Esophagus squamous epithelium (tissue), 5 donors: Measurements from ENCODE around the gene SCOC. TPM values are rescaled to one million over a fixed set of nuclear protein-coding genes. Genes with fewer than 3 reads are reported as not detected.

Source experiments
- DNase-seq: peaks from one replicate; lab custom pipeline; 2025; lab: John Stamatoyannopoulos, UW
- H3K27ac ChIP-seq, 4 donors: fragments of 200-600 bp; sonication (generic); one replicate each; pipeline ENCODE4 v1.5.1; 2016 to 2019; ENCODE audit warnings: mild to moderate bottlenecking in 1 of 4
- H3K27me3 ChIP-seq, 4 donors: fragments of 200-600 bp; sonication (generic); 1 replicate in 3 of 4; 2 replicates in 1 of 4; pipeline versions ENCODE4 v1.5.1 to v1.6.0; 2017 to 2021; ENCODE audit warnings: antibody characterized with exemption in 1 of 4
- H3K36me3 ChIP-seq, 3 donors: fragments of 200-600 bp; sonication (generic); one replicate each; pipeline ENCODE4 v1.5.1; 2016 to 2019
- H3K4me1 ChIP-seq, 3 donors: fragments of 200-600 bp; sonication (generic); one replicate each; pipeline ENCODE4 v1.5.1; 2017 to 2019
- H3K4me3 ChIP-seq, 4 donors: fragments of 200-600 bp; sonication (generic); 1 replicate in 3 of 4; 2 replicates in 1 of 4; pipeline ENCODE4 v1.5.1; 2016 to 2019; ENCODE audit warnings: mild to moderate bottlenecking in 2 of 4, moderate library complexity in 1 of 4
- H3K9me3 ChIP-seq, 3 donors: fragments of 200-600 bp; sonication (generic); one replicate each; pipeline ENCODE4 v1.5.1; 2016 to 2019
- POLR2A ChIP-seq, 4 donors: fragments of 450-650 bp; IDR thresholded peaks; one replicate each; pipeline ENCODE4 v1.6.1; 2017; ENCODE audit warnings: antibody characterized with exemption in 4 of 4, mild to moderate bottlenecking in 4 of 4, moderate library complexity in 3 of 4
- WGBS, 2 donors: methylation state at CpG; one replicate each; pipeline ENCODE4 v1.1.5; 2018; 5-methylcytosine and 5-hydroxymethylcytosine counted together
- intact Hi-C: fragments of 100-400 bp; cut with DNase I; formaldehyde crosslinking; loops from one replicate; pipeline ENCODE4 v1.15.0; 2022
- total RNA-seq, 4 donors: library from RNA; depleted of rRNA; stranded (reverse); fragments of >200 nt; gene quantifications; one replicate each; pipeline ENCODE4 v1.1.0, GENCODE V29; 2016
- TF ChIP-seq, protein P1 (sequence below), 6 experiments: fragments of 450-650 bp in 4 of 6; fragments of 200-600 bp in 2 of 6; sonication (generic) in 2 of 6; IDR thresholded peaks; one replicate each; pipeline ENCODE4 v1.5.1; 2016 to 2019; ENCODE audit warnings: antibody characterized with exemption in 6 of 6, mild to moderate bottlenecking in 4 of 6, moderate library complexity in 4 of 6
- donor health status: DM: yes; HTN: yes; CAD: no.

The SCOC gene
- total RNA-seq, 4 donors from 2014 or later, result 39.1 to 73.6 (median 50.8) TPM

DNA sequence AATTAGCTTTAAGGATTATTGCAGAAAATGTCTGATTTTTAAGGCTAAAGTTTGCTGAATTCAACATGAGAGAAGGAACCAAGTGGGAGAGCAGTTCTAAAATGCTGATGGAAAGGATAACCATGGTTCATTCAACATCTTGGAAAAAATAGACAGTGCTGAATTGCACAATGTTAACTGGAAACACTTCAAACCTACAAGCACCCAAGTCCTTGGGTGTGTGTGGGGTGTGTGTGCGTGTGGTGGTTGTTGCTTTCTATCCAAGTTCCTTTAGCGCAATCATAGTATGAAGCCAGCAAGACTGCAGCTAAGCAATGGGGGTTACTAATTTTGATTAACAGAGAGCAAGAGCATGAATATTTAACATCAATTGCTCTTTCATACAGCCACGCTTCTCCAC is 29.3 kb upstream of the SCOC start:
- Histone ChIP-seq H3K4me1 (peaks cover 0 to 12% (median 0%) of the 10 kb centered on the region in 3 donors), H3K9me3 (no peaks in the 10 kb centered on the region), H3K4me3 (no peak overlapping the region), H3K27me3 (no peaks in the 10 kb centered on the region), H3K36me3 (no peaks in the 10 kb centered on the region), H3K27ac (no peak overlapping the region)
- no peak for TF ChIP-seq POLR2A (IDR thresholded peaks at IDR 0.05)
- TF ChIP-seq, protein P1, sequence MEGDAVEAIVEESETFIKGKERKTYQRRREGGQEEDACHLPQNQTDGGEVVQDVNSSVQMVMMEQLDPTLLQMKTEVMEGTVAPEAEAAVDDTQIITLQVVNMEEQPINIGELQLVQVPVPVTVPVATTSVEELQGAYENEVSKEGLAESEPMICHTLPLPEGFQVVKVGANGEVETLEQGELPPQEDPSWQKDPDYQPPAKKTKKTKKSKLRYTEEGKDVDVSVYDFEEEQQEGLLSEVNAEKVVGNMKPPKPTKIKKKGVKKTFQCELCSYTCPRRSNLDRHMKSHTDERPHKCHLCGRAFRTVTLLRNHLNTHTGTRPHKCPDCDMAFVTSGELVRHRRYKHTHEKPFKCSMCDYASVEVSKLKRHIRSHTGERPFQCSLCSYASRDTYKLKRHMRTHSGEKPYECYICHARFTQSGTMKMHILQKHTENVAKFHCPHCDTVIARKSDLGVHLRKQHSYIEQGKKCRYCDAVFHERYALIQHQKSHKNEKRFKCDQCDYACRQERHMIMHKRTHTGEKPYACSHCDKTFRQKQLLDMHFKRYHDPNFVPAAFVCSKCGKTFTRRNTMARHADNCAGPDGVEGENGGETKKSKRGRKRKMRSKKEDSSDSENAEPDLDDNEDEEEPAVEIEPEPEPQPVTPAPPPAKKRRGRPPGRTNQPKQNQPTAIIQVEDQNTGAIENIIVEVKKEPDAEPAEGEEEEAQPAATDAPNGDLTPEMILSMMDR (IDR thresholded peaks at IDR 0.05), result no peak
- DNase-seq, result no peak
- intact Hi-C loops, result no loop called here
- WGBS, 2 donors, result 60 to 80% methylated on average over 3 of the region's 3 CpGs

DNA sequence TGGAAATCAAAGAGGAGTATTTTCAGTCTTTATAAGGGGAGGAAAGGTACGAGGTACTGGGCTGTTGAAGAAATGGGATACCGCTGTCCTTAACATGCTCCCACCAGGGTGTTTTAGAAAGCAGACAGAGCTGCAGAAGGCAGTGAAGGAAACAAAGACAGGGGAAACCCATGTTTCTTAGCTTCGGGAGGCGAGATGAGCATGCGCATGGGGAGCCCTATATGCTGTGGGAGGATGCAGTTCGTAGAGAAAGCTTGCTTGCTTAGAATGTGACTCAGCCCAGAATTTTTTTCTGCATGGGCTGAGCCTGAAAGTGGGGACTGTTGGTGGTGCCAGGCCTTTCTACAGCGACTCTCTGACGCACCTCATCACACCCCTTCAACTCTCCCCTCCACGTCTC is 28.8 kb upstream of the SCOC start:
- no peaks in the 10 kb centered on the region for H3K36me3 ChIP-seq
- WGBS, 2 donors, result 84 to 86% methylated on average over 7 to 9 of the region's 9 CpGs
- no peak for DNase-seq
- no peak for TF ChIP-seq POLR2A (IDR thresholded peaks at IDR 0.05)
- TF ChIP-seq, protein P1 (IDR thresholded peaks at IDR 0.05), result no peak
- peaks cover 0 to 12% (median 0%) of the 10 kb centered on the region in 3 donors for H3K4me1 ChIP-seq
- H3K27ac ChIP-seq, result no peak overlapping the region
- H3K27me3 ChIP-seq, result no peaks in the 10 kb centered on the region
- intact Hi-C loops, result no loop called here
- no peaks in the 10 kb centered on the region for H3K9me3 ChIP-seq
- no peak overlapping the region for H3K4me3 ChIP-seq

DNA sequence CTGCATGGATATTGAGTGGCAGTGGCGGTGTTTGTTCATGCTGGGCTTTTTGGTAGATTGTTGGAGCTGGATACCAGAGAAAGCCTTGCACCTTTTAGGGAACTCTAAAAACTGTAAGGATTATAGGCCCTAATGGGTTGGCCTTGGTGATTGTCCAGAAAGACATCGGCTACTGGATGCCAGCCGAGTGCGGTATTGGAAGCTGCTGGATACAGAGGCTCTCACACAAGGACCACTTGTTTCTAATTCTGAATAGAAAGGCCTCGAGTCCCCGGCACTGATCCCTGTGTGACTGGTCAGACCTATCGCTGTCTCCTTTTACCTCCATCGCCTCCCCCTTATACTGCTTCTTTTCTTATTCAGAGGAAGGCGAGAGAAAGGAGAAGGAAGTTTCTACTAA is 27.3 kb upstream of the SCOC start:
- H3K36me3 ChIP-seq, result no peaks in the 10 kb centered on the region
- no peak overlapping the region for H3K4me3 ChIP-seq
- WGBS, 2 donors, result 80 to 84% methylated on average over 9 of the region's 9 CpGs
- H3K4me1 ChIP-seq, result peaks cover 0 to 12% (median 0%) of the 10 kb centered on the region in 3 donors
- no peak for DNase-seq
- no peaks in the 10 kb centered on the region for H3K27me3 ChIP-seq
- intact Hi-C loops, result no loop called here
- TF ChIP-seq, protein P1 (IDR thresholded peaks at IDR 0.05), result no peak
- no peak for TF ChIP-seq POLR2A (IDR thresholded peaks at IDR 0.05)
- no peak overlapping the region for H3K27ac ChIP-seq
- no peaks in the 10 kb centered on the region for H3K9me3 ChIP-seq

DNA sequence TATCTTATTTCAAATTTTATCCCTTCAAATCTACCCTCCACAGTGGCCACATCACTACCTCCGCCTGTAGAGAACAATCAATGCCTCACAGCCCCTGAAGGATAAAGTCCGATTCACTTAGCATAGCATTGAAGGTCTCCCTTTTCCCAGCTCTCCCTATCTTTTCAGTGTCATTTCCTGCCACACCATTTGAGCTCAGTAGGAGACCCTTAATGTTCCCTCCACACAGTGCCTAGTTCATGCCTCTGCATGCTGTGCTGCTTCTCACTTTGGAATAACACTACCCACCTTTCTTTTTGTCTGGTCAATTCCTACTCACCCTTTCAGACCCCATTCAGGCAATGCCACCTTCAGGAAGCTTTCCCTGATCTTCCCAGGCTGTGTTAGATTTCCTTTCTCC is 23.6 kb upstream of the SCOC start:
- no peak for TF ChIP-seq POLR2A (IDR thresholded peaks at IDR 0.05)
- TF ChIP-seq, protein P1 (IDR thresholded peaks at IDR 0.05), result no peak
- WGBS, 2 donors, result 90 to 100% methylated on average over 2 of the region's 2 CpGs
- no peaks in the 10 kb centered on the region for H3K9me3 ChIP-seq
- H3K36me3 ChIP-seq, result no peaks in the 10 kb centered on the region
- DNase-seq, result no peak
- H3K27me3 ChIP-seq, result no peaks in the 10 kb centered on the region
- H3K27ac ChIP-seq, result no peak overlapping the region
- H3K4me3 ChIP-seq, result no peak overlapping the region
- no peaks in the 10 kb centered on the region for H3K4me1 ChIP-seq
- intact Hi-C loops, result loop anchor here (10.0 kb wide), 1 partner anchor 255 kb away; no protein-coding TSS in a partner anchor

DNA sequence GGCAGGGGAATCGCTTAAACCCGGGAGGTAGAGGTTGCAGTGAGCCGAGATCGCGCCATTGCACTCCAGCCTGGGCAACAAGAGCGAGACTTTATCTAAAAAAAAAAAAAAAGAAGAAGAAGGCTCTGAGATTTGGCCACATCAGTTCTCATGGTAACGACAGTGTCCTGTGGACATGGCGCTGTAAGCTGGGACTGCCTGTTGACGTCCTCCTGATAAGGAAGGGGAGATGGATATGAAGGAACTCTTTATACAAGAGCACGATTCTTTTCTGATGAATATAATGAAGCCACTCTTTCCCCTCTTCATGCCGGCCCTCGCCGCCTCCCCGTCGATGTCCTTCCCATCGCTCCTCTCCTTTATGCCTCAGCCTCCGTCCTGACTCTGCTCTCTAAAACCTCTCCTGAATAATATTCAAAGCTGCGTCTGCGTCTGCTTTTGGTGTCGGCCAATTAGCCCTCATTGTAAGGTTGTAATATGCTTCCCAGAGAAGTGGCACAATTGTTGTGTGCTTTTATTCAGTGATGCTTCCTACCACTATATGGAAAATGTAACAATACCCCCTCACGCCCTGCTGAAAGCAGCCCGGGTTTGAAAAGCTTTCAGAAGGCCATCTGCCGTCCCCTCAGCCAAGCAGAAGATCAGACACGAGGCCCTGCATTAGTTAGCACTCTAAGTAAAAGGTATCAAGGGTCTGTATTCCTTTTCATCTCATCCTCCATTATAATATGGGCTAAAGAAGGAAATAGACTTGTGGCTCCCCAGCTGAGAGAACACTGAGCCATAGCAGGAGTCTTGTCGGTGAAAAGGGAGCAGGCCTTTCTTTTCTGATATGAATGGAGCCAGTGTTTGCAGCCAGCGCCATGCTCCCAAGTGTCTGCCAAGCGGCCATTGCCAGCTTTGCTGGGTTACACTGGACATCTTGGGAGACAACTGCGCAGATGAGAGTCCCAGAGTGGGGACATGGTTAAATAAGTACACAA is 22.1 kb upstream of the SCOC start:
- H3K4me3 ChIP-seq, result no peak overlapping the region
- H3K36me3 ChIP-seq, result no peaks in the 10 kb centered on the region
- no peak for DNase-seq
- no peak overlapping the region for H3K27ac ChIP-seq
- WGBS, 2 donors, result 88 to 89% methylated on average over 21 to 28 of the region's 28 CpGs
- TF ChIP-seq, protein P1 (IDR thresholded peaks at IDR 0.05), result no peak
- no peak for TF ChIP-seq POLR2A (IDR thresholded peaks at IDR 0.05)
- no peaks in the 10 kb centered on the region for H3K4me1 ChIP-seq
- H3K9me3 ChIP-seq, result no peaks in the 10 kb centered on the region
- intact Hi-C loops, result loop anchor here (10.0 kb wide), 1 partner anchor 253 kb away; no protein-coding TSS in a partner anchor
- no peaks in the 10 kb centered on the region for H3K27me3 ChIP-seq
